HG02884 (cell line): ENCODE measurements around the gene HK1.

ENCODE experiments used
- ATAC-seq: cut with Tn5 transposase; IDR thresholded peaks from one replicate; pipeline ENCODE4 v1.9.1; 2021; ENCODE audit warnings: mild to moderate bottlenecking, moderate library complexity; ENCODE audit not compliant: unreplicated experiment

HK1 gene

GRCh38 chr10:69367469-69367868 is 89.2 kb downstream of the HK1 start:
- ATAC-seq = no peak

GRCh38 chr10:69372126-69372980 is 94.1 kb downstream of the HK1 start:
- ATAC-seq = no peak

GRCh38 chr10:69374242-69374641 is 95.9 kb downstream of the HK1 start:
- ATAC-seq = no peak

GRCh38 chr10:69374931-69375306 is 96.6 kb downstream of the HK1 start:
- no peak for ATAC-seq

- no peak for ATAC-seq
Measured at GRCh38 chr10:69375307-69376151, 97.2 kb downstream of the HK1 start.

- ATAC-seq = no peak
Measured at GRCh38 chr10:69376662-69377061, 98.4 kb downstream of the HK1 start.

GRCh38 chr10:69377191-69377590 is 98.9 kb downstream of the HK1 start:
- no peak for ATAC-seq

- no peak for ATAC-seq
Measured at GRCh38 chr10:69377933-69378332, 99.6 kb downstream of the HK1 start.

GRCh38 chr10:69379800-69380199 is 101.5 kb downstream of the HK1 start:
- no peak for ATAC-seq

GRCh38 chr10:69382382-69383117 is 104.3 kb downstream of the HK1 start:
- no peak for ATAC-seq

- no peak for ATAC-seq
Measured at GRCh38 chr10:69383558-69383957, 105.3 kb downstream of the HK1 start.

GRCh38 chr10:69384320-69384719 is 106.0 kb downstream of the HK1 start:
- ATAC-seq = no peak

- no peak for ATAC-seq
Measured at GRCh38 chr10:69385454-69386350, 107.4 kb downstream of the HK1 start.

GRCh38 chr10:69387500-69387899 is 109.2 kb downstream of the HK1 start:
- ATAC-seq = no peak

GRCh38 chr10:69388488-69388887 is 110.2 kb downstream of the HK1 start:
- no peak for ATAC-seq

- ATAC-seq = no peak
Measured at GRCh38 chr10:69389827-69390490, 111.7 kb downstream of the HK1 start.

GRCh38 chr10:69391158-69391557 is 112.9 kb downstream of the HK1 start:
- no peak for ATAC-seq

- ATAC-seq = no peak
Measured at GRCh38 chr10:69392481-69393000, 114.2 kb downstream of the HK1 start.

GRCh38 chr10:69394020-69394419 is 115.7 kb downstream of the HK1 start:
- ATAC-seq = no peak

GRCh38 chr10:69397972-69398371 is 119.7 kb downstream of the HK1 start:
- no peak for ATAC-seq
